GM12801 (cell line): ENCODE results near the gene FKBP15.

Experiments used
- CTCF ChIP-seq: IDR thresholded peaks from one replicate; pipeline ENCODE4 v1.5.1; 2011; ENCODE audit warnings: control low read depth; ENCODE audit not compliant: insufficient read length; ENCODE audit errors: extremely low read depth

FKBP15 gene, protein sequence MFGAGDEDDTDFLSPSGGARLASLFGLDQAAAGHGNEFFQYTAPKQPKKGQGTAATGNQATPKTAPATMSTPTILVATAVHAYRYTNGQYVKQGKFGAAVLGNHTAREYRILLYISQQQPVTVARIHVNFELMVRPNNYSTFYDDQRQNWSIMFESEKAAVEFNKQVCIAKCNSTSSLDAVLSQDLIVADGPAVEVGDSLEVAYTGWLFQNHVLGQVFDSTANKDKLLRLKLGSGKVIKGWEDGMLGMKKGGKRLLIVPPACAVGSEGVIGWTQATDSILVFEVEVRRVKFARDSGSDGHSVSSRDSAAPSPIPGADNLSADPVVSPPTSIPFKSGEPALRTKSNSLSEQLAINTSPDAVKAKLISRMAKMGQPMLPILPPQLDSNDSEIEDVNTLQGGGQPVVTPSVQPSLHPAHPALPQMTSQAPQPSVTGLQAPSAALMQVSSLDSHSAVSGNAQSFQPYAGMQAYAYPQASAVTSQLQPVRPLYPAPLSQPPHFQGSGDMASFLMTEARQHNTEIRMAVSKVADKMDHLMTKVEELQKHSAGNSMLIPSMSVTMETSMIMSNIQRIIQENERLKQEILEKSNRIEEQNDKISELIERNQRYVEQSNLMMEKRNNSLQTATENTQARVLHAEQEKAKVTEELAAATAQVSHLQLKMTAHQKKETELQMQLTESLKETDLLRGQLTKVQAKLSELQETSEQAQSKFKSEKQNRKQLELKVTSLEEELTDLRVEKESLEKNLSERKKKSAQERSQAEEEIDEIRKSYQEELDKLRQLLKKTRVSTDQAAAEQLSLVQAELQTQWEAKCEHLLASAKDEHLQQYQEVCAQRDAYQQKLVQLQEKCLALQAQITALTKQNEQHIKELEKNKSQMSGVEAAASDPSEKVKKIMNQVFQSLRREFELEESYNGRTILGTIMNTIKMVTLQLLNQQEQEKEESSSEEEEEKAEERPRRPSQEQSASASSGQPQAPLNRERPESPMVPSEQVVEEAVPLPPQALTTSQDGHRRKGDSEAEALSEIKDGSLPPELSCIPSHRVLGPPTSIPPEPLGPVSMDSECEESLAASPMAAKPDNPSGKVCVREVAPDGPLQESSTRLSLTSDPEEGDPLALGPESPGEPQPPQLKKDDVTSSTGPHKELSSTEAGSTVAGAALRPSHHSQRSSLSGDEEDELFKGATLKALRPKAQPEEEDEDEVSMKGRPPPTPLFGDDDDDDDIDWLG

DNA sequence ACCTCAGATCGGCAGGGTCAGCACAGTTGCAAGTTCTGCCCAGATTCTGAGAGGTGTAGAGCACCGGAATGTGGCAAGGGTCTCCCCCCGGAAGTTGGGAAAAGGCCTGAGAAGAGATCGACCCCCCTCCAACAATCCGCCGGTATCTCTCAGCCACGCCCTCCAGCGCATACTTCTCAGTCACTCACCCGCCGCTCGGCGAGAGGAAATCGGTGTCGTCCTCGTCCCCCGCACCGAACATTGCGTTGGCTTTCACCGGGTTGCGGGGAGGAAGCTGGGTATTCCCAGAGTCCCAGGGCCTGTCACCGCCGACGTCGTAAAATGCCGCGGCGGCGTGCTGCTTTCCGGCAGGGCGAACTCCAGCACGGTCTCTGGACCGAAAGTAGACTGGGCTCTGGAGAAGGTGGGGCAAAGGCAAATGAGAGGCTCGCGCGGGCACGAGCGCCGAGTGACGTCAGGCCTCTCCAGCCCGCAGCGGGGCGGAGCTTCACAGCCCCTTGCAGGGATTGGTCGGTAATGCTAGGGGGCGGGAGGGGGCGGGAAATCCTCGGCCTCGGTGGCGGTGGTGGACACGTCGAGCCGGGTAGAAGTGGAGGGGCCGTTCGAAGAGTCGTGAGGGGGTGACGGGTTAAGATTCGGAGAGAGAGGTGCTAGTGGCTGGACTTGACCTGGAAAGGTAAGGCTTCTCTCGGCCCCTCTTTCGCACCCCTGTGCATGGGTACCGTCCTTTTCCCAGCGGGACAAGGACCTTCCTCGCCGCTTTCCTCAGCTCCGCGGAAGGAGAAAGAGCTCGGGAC is at the start of gene FKBP15, which contains the start of gene SLC31A1:
FKBP15 (minus strand) TSS at position 275 of the 797 bp plus-strand sequence; CDS start at position 241, 34 bp downstream.
SLC31A1 (plus strand) TSS at position 542 of the 797 bp plus-strand sequence. CDS start 34,605 bp downstream, outside the sequence.
- no peak for TF ChIP-seq CTCF

DNA sequence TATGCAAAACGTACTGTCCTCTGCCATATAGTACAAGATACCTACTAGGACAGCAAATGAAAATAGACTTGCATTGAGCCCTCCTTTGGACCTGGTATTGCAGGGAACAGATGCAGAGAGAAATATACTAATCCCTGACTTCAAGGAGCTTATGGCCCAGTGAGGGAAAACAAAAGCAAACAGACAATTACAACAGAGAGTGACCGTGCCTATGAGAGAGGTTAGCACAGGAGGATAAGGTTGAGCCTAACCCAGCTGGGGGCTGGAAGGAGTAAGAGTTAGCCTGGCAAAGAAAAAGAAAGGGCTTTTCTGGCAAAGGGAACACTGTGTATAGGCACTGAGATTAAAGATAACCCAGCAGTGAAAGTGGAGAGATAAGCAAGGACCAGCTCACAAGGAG is 48.8 kb upstream of the FKBP15 start:
- TF ChIP-seq CTCF, result no peak

DNA sequence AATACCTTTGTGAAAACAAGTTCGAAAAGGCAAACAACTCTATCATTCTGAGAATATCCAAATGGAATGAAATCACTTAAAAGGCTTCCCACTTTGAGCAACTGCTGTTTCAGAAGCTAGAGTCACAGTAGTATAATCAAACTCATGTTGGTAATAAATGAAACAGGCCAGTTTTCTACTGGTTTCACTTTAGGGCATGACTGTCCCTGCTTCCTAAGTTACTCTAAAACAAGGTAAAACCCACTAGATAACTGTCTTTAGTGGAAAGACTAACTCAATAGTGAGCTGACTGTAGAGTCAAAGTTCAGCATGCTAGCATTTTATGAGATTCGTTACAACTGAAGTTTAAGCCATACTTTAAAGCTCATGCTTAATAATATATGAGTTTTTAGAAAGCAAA is 48.3 kb upstream of the FKBP15 start:
- TF ChIP-seq CTCF, result no peak

GRCh38 chr9:113267911-113268566 is 47.0 kb upstream of the FKBP15 start:
- TF ChIP-seq CTCF, result no peak

DNA sequence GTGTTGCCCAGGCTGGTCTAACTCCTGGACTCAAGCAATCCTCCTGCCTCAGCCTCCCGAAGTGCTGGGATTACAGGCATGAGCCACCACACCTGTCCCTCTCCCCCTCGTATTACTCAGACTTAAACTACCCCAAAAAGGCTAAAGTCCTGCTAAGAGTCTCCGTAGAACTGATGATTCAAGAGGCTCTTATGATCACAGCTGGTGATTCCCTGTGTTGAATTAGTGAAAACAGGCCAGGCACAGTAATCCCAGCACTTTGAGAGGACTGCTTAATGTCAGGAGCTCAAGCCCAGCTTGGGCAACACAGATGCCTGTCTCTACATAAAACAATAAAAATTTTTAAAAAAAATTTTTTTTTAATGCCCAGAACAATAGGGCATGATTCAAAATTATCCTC is 45.1 kb upstream of the FKBP15 start:
- TF ChIP-seq CTCF, result no peak

GRCh38 chr9:113261917-113262671 is 41.0 kb upstream of the FKBP15 start:
- no peak for TF ChIP-seq CTCF
